A172 (cell line): ENCODE results near the gene PNMT. TPM values are rescaled to one million over a fixed set of nuclear protein-coding genes. Genes with fewer than 3 reads are reported as not detected.
A peak's percentile ranks its signal among the peaks of the same experiment; 100 is the strongest.

Experiments
- DNase-seq: peaks from one replicate; pipeline ENCODE4 v3.0.0-alpha.2; 2015; ENCODE audit warnings: low spot score
- total RNA-seq: library from RNA; depleted of rRNA; stranded (reverse); fragments of >200 nt; shearing (Covaris generic); gene quantifications from 2 replicates; pipeline ENCODE4 v1.2.3, GENCODE V29; 2014; rRNA removed

The PNMT gene, protein sequence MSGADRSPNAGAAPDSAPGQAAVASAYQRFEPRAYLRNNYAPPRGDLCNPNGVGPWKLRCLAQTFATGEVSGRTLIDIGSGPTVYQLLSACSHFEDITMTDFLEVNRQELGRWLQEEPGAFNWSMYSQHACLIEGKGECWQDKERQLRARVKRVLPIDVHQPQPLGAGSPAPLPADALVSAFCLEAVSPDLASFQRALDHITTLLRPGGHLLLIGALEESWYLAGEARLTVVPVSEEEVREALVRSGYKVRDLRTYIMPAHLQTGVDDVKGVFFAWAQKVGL
- total RNA-seq, result not detected in 2 replicates

DNA sequence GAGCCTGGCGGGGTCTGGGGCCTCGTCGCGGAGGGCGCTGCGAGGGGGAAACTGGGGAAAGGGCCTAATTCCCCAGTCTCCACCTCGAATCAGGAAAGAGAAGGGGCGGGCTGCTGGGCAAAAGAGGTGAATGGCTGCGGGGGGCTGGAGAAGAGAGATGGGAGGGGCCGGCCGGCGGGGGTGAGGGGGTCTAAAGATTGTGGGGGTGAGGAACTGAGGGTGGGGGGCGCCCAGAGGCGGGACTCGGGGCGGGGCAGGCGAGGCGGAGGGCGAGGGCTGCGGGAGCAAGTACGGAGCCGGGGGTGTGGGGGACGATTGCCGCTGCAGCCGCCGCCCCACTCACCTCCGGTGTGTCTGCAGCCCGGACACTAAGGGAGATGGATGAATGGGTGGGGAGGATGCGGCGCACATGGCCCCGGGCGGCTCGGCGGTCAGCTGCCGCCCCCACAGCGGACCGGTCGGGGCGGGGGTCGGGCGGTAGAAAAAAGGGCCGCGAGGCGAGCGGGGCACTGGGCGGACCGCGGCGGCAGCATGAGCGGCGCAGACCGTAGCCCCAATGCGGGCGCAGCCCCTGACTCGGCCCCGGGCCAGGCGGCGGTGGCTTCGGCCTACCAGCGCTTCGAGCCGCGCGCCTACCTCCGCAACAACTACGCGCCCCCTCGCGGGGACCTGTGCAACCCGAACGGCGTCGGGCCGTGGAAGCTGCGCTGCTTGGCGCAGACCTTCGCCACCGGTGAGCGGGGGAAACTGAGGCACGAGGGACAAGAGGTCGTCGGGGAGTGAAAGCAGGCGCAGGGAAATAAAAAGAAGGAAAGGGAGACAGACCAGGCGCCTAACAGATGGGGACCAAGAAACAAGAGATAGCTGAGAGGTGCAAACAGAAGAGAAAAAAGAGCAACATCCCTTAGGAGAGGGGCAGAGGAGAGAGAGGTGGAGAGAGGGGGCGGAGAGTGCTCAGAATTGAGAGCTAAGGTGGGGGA lies at the start of gene PNMT:
Gene PNMT, plus strand, starts transcription at position 509 of the 980 bp plus-strand sequence. Its CDS starts 23 bp downstream, at position 532.
- no peak for DNase-seq

DNA sequence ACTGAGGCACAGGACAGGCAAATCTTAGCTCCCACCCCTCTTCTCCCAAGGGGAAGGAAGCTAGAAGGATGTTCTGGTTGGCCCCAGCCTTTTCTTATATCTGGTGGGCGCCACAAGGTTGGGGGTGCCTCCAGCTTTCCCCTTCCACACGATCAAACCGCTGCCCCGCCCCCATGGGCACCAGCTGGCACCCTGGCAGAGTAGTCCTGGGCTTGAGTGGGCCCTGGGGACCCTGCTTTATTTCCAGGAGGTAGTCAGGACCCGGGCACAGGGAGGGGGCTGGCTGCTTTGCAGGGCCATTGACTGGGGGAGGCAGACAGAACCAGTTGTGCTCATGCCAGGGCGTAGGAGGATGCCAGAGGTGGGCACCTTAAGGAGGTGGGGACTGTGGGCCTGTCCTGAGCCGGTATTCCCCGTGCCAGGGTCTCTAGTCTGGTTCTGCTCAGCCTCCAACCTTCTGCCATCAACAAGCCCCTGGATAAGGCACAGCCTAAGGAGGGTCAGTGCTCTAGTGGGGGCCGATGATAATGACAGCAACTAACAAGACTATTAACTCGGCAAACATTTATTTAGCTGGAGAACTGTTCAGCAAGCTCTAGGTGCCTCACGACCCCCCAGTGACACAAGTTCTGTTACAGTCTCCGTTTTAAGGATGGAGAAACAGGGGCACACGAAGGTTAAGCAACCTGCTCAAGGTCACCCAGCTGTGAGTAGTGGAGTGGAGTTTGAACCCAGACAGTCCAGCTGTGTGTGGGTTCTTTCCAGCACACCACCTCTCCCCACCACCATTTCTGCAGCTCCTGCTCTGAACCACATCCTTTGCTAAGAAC lies 49.1 kb upstream of the PNMT start:
- DNase-seq, result no peak

DNA sequence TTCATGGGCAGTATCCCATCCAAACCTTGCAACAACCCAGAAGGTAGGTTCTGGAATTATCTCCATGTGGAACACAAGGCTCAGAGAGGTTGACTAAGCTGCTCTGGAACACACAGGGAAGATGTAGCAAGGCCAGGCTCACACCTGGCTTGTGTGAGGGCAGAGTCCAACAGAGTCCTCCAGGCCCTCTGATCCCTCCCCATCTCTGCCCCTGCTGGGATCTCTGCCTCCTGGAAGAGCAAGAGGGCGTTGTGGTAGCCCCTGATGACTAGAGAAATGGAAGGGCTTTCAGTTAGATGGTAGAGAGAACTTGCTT lies 48.5 kb upstream of the PNMT start:
- no peak for DNase-seq

DNA sequence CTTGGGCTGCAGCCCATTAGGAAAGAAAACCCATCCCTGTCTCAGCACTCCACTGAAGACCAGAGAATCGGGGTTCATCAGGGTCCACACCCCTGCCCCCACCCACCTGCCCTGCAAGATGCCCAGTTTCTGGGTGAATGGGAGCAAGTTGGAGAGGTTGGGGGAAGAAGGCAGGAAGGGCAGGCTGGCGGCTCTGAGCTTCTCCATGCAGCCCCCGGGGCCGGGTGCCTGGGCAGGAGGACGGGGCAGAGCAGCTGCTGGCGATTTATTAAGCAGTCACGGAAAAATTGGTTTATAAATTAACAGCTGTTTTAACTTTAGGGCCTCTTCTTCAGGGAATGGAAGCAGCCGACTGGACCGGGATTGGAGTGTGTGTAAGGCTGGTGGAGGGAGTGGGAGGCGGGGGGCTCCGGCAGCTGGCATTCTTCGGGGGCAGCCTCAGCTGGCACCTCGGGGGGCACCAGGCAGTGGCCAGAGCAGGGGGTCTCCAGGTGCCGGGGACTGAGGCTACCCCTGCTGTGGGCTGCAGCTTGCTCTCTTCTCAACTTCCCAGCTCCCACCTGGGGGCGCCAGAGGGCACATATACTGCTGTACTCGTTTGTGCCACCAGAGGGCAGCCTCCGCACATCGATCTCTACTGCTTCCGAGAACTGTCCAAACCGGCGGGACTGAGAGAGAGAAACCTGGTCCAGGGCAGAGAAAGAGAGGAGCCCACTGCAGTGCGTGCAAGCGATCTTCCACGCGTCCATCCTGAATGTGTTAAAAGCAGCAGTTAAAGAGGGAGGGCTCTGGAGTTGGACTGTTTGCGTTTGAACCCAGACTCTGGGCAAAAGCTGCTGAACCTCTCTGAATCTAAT lies 46.5 kb upstream of the PNMT start:
- DNase-seq, result peak; percentile 72

DNA sequence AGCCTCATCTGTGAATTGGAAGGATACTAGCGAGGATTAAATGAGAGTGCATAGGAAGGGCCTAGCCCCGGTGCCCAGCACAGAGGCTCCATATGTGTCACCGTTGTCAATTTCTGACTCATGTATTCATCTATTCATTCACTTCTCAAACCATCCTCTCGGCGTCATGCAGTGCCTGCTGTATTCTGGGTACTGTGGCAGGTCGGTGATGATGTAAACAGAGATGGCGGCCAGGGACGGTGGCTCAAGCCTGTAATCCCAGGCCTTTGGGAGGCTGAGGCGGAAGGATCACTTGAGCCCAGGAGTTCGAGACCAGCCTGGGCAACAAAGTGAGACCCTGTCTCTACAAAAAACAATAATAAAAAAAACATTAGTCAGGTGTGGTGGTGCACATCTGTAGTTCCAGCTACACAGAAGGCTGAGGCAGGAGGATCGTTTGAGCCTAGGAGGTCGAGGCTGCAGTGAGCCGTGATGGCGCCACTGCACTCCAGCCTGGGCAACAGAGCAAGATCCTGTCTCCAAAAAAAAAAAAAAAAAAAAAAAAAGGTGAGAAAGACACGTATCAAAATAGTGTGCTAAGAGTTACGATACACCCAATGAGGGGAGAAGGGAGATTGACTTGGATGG lies 45.8 kb upstream of the PNMT start:
- DNase-seq, result no peak

DNA sequence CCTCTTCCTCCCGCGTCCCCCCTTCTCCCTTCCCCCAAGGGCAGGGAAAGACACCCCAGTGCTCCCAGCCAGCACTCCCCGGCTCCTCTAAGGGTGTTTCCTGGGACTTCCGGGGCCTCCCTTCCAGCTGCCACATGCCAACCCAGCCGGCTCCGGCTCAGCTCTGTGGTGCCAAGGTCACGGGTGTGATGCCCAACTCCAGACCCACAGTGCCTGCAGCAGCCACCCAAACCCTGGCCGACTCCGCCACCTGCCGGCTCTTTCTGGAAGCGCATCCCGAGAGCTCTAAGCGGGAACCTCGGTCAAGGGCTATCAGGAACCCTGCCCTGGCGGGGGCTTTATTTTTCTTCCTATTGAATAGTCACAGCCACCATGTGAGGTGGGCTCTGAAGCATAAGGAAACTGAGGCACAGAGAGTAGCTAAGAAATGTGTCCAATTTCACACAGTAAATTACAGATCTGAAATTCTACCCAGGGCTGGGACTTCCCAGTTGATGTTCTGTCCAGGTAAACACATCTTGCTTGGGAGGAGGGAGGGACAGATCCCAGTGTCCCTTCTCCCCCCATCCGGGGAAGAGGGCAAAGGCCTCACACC lies 44.8 kb upstream of the PNMT start:
- DNase-seq, result peak; percentile 63

DNA sequence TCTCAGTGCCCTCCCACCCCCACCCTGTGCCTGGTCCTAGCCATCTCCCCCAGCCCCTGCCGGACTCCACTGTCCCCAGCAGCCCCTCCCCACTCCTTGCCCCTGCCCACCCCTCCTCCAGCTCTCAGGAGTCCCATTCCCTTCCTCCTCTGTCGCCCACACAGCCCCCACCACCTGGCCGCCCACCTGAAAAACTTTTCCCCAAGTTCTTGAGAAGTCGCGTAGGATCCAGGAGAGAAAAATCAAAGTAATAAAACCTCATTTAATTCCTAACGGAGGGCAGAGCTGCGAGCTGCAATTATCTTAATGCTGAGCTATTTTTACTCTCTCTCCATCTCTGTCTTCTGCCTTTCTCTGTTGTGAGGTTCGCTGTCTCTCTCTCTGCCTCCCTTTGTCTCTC lies 43.9 kb upstream of the PNMT start:
- DNase-seq, result no peak

DNA sequence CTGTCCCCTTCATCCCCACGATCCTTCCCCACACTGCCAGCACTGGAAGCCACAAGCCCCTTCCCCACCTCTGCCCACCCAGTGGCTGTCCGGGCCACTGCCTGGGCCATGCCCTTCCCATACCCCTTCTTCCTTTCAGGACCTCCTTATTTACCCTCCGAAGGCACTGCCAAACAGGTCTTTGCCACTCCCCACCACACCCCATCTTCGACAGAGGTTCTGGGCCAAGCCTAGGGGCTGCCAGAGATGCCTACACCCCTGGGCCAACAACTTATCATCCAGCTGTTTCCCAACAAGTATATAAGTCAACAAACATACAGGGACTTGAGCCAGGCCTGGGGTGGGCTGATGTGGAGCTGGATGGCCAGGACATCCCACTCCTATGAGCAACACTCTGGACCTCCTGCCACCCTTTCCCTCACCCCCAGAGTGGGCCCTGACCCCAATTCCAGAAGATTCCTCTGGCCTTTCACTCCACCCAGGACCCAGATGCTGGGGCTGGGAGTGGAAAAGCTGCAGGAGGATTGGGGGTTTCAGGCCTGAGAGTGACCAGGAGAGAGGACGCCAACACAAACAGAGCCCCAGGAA lies 43.0 kb upstream of the PNMT start:
- DNase-seq, result no peak

DNA sequence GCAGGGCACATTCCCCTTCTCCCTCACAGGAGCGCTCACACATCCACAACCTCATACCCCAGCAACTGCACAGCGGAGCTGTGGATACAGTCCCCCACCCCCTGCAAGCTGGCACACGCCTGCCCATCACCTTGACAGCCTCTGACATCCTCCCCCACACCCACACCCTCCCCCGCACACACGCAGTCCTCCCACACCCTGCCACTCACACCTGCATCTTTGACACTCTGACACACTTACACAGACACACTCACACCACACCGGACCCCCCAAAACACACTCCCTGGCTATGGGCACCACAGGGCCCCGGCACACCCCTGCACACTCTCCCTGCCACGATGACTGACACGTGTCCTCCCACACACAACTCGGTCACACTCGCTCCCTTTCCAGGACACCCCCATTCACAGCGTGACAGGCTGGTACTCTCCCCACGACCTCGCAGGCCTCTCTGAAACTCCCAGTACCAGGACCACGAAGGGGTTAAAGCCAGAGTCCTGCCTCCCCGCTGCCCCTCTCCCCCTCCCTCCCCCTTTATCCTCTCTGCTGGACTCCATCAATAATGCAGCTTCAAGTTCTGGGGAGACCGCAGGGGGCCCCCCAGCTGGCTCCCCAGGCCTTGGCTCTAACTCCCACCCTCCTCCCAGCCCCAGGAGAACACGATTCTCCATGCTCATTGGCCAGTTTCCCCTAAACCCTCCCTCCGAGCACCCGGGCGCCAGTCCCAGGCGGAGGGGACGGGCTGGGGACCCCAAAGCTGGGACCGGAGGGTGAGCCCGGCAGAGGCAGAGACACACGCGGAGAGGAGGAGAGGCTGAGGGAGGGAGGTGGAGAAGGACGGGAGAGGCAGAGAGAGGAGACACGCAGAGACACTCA lies 41.8 kb upstream of the PNMT start, which contains the start of gene PPP1R1B:
Gene PPP1R1B, plus strand, starts transcription at position 782 of the 876 bp plus-strand sequence. CDS start 441 bp downstream, outside the sequence.
- DNase-seq, result no peak

DNA sequence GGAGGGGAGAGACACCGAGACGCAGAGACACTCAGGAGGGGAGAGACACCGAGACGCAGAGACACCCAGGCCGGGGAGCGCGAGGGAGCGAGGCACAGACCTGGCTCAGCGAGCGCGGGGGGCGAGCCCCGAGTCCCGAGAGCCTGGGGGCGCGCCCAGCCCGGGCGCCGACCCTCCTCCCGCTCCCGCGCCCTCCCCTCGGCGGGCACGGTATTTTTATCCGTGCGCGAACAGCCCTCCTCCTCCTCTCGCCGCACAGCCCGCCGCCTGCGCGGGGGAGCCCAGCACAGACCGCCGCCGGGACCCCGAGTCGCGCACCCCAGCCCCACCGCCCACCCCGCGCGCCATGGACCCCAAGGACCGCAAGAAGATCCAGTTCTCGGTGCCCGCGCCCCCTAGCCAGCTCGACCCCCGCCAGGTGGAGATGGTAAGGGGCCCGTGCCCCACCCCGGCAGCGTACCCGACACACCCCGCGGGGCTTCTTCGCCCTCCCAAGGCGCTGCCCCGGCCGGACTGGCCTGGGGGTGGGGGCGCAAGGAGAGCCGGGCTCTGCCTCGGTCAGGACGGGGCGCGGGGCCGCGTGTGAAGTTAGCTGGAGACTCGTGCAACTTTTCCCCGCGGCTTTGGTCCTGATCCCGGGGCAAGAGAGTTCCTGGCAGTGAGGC lies 41.1 kb upstream of the PNMT start:
- no peak for DNase-seq

DNA sequence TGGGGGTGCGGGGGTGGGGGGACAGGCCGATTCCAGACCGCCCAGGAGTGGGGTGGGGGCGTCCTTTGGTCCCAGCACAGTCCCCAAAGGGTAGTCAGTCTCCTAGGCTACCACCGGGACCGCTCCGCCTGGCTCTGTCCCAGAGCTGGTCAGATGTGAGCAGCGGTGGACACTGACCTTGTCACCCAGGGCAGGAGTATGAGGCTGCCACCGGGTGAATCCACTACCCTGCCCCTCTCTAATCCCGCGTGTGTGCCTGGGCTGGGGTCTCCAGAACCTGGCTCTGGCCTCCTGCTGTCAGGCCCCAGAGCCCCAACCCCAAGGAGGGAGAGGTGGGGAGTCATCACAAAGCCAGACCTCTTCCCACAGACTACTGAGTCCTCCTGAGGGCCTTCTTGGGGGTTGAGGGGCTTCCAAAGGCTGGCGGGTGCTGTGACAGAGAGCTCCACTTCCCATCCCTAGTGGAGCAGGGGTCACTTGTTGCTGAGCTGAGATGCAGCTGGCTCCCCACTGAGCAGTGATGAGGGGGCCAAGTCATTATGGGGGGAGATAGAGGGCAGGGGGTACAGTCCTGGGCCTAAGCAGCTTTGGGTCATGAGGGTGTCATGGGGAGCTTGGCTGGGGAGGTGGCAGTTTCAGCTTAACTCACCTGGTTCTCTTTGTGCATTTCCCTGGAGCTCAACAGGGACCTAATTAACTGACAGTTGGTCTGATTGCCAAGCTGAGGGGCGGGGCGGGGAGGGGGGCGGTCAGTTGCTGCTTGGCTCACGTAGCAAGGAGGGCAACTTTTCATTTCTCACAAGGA lies 40.3 kb upstream of the PNMT start:
- no peak for DNase-seq

DNA sequence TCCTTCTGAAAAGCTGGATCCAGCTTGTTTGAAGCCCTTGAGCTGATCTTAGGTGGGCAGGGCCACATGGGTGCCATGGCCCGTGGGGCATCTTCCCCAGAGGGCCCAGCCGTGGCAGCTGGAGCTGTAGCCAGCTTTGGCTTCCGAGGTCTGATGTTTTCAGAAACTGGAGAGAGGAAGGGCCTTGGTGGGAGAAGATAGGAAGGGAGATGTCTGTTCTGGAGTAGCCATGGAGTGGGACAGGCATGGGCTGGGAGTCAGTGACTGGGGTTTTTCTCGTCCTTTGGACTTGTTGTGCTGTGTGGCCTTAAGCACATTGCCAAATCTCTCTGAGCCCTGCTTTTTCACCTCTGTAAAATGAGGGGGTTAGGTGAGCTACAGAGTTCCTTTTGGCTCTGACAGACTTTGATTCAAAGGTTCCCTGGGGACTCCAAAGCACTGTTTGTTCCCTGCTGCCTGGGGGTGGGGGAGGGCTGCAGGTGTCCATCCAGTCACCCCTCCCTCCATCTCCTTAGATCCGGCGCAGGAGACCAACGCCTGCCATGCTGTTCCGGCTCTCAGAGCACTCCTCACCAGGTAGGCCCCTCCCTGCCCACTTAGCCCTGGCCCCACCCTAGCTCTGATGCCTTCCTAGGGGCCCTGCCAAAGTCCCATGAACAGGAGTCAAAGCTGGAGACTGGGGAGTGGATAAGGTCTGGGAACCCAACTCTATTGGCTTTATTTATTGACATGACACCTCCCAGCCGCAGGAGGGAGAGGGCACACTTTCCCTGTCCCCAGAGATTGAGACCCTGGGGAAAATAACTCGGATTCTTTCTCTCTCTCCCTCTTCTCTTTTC lies 39.4 kb upstream of the PNMT start:
- DNase-seq, result no peak

DNA sequence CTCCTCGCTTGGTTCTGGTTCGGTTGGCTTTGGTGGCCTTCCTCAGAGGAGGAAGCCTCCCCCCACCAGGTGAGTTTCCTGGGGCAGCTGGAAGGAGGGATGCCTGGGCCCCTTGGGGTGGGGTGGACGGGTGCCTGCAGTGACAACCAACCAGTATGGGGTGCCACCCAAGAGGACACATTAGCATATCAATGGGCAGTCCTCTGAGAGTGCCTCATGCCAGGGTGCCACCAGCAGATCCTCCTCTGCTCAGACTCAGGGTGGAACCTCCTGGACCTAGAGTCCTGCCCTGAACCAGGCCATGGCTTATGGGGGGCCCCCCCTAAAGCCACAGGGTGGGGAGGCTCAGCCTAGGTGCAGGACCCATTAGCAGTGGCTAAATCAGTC lies 38.8 kb upstream of the PNMT start:
- DNase-seq, result no peak

DNA sequence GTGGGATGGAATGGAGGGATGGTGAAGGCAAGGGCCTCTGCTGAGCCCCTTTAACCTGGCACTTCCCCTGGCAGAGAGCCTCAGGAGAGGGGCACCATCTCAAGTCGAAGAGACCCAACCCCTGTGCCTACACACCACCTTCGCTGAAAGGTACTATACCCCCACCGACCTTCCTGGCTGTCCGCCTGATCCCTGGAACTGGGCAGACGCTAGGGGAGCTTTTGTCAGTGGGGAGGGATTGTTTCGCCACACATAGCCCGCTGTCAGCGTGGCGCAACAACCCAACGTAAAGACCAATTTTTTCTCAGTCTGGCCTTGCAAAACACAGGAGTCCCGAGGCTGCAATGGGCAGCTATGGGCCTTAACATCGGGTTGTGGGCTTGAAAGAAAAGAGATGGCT lies 38.4 kb upstream of the PNMT start:
- no peak for DNase-seq

DNA sequence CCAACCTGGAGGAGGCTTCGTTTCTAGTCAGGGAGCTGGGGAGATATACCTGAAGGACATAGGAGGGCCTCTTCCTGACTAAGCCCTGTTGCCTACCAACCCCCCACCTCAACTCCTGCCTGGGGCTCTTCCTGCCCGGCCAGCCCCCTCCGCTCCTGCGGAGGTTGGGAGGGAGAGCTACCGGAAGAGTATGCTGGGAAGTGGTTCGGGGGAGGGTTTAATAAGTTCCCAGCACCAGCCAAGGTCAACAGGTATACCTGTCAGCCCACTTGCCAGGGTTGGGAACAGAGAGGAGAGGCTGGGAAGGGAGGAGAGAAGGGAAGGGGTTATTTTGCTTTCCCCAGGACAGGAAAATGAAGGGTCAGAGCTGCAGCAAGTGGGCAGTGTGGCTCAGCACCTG lies 36.9 kb upstream of the PNMT start:
- DNase-seq, result no peak

DNA sequence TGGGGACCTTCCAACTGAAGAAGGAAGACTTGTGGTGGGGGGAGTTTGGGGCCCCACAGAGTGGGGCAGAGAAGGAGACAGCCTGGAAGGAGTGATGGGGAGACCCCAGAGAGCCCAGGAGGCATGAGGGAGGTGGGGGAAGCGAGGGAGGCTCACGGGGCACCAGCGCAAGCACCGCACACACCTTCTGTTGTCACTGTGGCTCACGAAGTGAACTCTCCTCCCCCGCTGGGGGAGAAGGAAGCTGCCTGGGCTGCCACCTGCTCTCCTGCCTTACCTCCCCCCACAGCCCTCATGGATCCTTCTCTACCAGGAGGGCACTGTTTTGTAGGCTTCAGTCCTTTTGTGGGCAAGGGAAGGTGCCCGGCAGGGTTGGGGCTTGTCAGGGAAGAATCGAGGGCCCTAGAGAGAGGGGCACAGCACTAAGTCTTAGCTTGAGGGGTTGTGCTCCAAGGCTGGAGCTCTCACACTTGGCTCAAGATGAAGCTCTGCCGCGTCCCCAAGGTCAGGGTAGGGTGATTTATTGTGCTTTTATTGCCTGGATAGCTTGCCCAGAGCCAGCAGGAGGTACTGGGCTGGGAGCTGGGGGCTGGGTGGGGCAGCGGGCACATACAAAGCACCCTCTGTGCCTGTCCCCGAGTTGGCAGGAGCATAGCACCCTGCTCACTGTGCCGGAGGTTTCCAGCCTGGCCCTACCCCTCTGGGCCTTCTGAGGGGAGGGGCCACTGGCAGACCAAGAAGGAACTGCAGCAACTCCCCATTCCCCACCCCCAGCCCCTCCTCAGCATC lies 35.9 kb upstream of the PNMT start:
- DNase-seq, result no peak
